GM12865 (cell line): Measurements from ENCODE around the gene TSC22D4.

Experiments used
- DNase-seq: peaks from one replicate; pipeline ENCODE4 v3.0.0; 2010; ENCODE audit warnings: low read depth
- H3K4me3 ChIP-seq: 2 replicates; pipeline ENCODE4 v1.5.1; 2011; ENCODE audit warnings: mild to moderate bottlenecking, low read depth, low read length, control low read depth
- CTCF ChIP-seq: IDR thresholded peaks from 2 replicates; pipeline ENCODE4 v1.5.1; 2011; ENCODE audit warnings: low read length, control low read depth, low read depth, inconsistent platforms; ENCODE audit not compliant: insufficient read depth; ENCODE audit errors: missing control alignments

Gene TSC22D4

GRCh38 chr7:100490483-100491191, 11.6 kb upstream of the TSC22D4 start:
- TF ChIP-seq CTCF = no peak
- H3K4me3 ChIP-seq = no peak overlapping the region
- no peak for DNase-seq

DNA sequence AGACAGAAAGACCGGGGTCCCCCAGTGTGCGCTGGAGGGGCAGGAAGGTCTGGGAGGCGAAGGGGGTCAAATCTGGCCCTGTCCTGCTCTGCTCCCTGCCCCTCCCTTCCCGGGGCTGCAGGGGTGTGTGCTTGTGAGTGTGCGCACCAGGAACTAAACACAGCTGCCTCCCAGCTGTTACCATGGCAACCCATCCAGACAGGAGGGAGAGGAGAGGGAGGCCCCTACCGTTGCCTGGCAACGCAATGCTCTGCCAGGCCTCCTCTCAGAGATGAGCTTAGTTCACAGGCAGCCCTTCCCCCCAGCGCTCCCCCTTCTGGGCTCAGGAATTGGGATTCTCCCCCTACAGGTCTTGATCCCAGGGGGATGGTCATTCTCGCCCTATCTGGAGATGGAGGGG, 10.8 kb upstream of the TSC22D4 start:
- peak; percentile 91 for DNase-seq
- TF ChIP-seq CTCF = no peak
- H3K4me3 ChIP-seq = no peak overlapping the region

- no peak overlapping the region for H3K4me3 ChIP-seq
- no peak for TF ChIP-seq CTCF
- DNase-seq = no peak
Measured at GRCh38 chr7:100489121-100489520, 10.1 kb upstream of the TSC22D4 start.

GRCh38 chr7:100488333-100489095, 9.5 kb upstream of the TSC22D4 start:
- DNase-seq = no peak
- TF ChIP-seq CTCF = no peak
- no peak overlapping the region for H3K4me3 ChIP-seq

GRCh38 chr7:100486753-100487446, 7.9 kb upstream of the TSC22D4 start:
- no peak for TF ChIP-seq CTCF
- H3K4me3 ChIP-seq = no peak overlapping the region
- DNase-seq = no peak

DNA sequence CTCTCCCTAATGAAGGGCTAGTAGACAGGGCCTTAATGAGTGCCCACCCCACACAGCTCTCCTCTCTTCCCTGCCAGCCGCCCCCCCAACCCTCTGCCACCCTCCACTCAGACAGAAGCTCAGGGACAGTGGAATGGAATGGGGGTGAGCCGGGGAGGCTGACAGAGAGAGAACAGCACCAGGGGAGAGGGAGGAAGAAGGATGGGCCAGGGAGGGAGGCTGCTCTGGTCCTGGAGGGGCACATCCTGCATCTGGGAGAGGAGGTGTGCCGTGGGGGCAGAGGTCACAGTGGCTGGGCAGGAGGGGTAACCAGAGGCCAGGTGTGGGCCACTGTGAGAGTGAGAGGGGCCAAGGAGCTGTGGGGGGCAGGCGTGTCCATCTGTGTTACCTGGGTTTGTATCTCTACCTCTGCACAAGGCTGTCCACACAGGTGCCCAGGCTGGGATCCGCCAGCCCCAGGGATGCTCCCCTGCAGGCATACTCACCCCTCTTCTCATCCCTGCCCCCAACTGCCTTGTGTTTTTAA, 7.2 kb upstream of the TSC22D4 start:
- no peak for TF ChIP-seq CTCF
- no peak overlapping the region for H3K4me3 ChIP-seq
- DNase-seq = no peak
